WI38 (cell line): Measurements from ENCODE around the gene MYD88.
"Not testable (repeated sequence)": the region's sequence is repeated elsewhere in the genome, so short reads cannot be mapped to it uniquely, and the experiment has no call there.

Source experiments
- H3K4me3 ChIP-seq: 2 replicates; pipeline ENCODE4 v1.5.1; 2011; ENCODE audit warnings: low read depth, mild to moderate bottlenecking, control low read depth, low read length
- CTCF ChIP-seq: IDR thresholded peaks from 2 replicates; pipeline ENCODE4 v1.5.1; 2012; ENCODE audit warnings: low read depth, mild to moderate bottlenecking, control low read depth, low read length

Gene MYD88

DNA sequence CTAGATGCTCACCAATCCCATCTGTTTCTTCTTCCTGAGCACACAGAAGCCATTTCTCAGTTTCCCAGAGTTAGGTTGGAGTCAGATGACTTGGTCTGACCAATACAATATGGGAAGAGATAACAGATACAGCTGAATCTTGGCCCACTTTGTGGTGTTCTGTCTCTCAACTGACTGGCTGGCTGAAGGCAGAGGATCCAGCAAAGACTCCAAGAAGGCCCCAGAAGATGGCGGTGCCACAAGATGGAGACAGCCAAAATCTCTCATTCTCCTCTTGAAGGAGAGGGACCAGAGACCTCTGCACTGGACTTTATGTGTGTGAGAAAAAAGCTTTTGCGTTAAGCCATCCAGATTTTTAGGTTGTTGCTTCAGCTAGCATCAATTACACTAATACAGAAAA is 18.7 kb downstream of the MYD88 start:
- H3K4me3 ChIP-seq: no peak overlapping the region
- TF ChIP-seq CTCF: no peak

DNA sequence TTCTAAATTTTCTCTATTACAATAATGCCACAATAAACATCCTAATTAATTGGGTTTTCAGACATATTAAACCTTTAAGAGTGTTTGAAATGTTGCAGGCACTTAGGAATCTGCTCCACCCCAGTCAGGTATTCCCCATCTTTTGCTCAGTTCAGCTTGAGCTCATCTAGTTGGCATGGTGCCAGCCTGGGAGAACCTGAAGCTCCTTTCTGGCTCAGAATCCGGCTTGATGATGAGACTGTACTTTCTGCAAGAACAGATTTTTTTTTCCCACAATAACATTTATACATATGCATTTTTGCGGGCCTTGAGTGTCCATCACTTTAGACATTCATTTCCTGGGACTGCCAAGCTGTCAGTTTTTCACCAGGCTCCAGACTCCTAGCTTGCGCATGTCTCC is 19.1 kb downstream of the MYD88 start:
- no peak for TF ChIP-seq CTCF
- no peak overlapping the region for H3K4me3 ChIP-seq

GRCh38 chr3:38158472-38158871 is 20.0 kb downstream of the MYD88 start:
- H3K4me3 ChIP-seq: no peak overlapping the region
- TF ChIP-seq CTCF: no peak

DNA sequence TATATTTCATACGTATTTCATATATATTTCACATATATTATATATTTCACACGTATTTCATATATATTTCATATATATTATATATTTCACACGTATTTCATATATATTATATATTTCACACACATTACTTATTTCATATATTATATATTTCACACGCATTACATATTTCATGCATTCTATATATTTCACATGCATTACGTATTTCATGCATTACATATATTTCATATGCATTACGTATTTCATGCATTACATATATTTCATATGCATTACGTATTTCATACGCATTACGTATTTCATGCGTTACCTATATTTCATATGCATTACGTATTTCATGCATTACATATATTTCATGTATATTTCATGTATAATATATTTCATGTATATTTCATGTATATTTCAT is 22.2 kb downstream of the MYD88 start:
- not testable (repeated sequence) for H3K4me3 ChIP-seq

GRCh38 chr3:38163117-38163840 is 24.8 kb downstream of the MYD88 start:
- TF ChIP-seq CTCF: no peak
- no peak overlapping the region for H3K4me3 ChIP-seq

DNA sequence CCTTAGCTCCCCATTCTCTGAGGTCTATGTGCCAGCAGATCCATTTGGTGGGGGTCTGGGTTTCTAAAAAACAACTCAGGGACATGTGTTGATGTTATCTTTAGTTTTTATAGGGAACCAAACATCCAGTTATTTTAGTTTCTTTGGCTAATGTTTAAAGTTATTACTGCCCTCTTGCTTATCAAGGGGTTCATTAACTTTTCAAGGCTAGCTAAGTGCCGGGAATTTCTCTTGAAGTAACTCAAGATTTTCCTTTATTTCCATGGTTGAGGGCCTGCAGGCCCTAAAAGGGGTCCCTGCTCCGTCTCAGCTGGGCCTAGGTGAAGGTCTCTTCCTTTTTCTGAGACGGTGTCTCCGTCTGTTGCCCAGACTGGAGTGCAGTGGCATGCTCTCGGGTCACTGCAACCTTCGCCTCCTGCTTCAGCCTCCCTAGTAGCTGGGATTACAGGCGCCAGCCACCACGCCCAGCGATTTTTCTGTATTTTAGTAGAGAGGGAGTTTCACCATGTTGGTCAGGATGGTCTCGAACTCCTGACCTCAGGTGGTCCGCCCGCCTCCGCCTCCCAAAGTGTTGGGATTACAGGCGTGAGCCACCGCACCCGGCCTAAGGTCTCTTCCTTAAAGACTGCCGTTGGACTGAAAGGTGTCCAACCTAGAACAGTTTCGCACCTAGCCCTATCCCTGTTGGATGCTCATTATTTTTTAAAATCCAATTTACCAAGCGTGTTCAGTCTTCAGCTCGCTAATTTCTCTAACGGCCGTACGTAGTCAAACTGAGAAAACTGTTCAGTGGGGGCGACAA is 25.6 kb downstream of the MYD88 start:
- peak overlapping the region; percentile 73 for H3K4me3 ChIP-seq
- TF ChIP-seq CTCF: no peak

DNA sequence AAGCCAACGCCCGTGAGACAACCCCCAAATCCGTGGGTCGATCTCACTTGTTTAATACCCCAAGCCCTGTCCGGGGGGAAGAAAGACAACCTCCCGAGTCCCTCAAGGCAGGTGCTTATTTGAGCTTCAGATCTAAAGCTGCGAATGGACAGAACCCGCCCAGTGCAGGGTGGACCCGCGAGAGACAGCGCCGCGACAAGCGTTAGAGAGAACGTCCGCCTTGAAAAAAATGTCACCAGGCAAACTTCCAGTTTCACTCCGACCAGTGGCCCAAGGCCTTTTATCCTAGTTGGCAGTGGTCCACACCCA is 26.1 kb downstream of the MYD88 start:
- peak overlapping the region; percentile 73 for H3K4me3 ChIP-seq
- TF ChIP-seq CTCF: no peak
